ENCODE data around the gene TTLL10. TPM values are rescaled to one million over a fixed set of nuclear protein-coding genes. Genes with fewer than 3 reads are reported as not detected.

TTLL10 gene
- total and polyA plus RNA-seq, 2 experiments from 2014 or later, result not detected

DNA sequence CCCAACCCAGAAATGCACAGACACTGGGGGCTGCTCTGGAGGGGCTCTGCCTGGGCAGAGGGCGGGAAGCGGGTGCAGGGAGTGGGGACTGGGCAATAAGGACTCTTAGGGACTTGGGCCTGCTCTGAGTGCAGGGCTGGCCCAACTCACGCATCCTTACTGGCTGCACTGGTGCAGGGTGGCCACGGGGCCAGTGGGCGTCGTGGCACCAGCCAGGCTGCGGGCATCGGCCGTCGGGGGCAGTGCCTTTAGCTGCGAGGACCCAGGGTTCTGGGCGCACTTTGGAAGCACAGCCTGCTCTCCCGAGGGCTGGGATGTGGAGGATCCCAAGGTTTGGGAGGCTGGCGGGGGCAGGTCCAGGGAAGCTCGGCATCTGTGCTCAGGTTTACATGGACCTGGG is 27.1 kb upstream of the TTLL10 start:
- no peak overlapping the region for H3K9ac ChIP-seq
- in situ Hi-C loops (cut with MboI), result no loop called here
- no peaks in the 10 kb centered on the region for H3K9me2 ChIP-seq (ENCODE audit: insufficient read depth)
- H3K27me3 ChIP-seq (replicated peaks; ENCODE audit: insufficient read depth), result no peaks in the 10 kb centered on the region
- H3K4me3 ChIP-seq, result no peak overlapping the region
- no peaks in the 10 kb centered on the region for H4K20me1 ChIP-seq (ENCODE audit: insufficient read depth)
- DNase-seq, result no peak
- TF ChIP-seq EZH2 (IDR thresholded peaks at IDR 0.05; ENCODE audit: insufficient read depth, poor library complexity, severe bottlenecking) (no peak), EZH2phosphoT487 (IDR thresholded peaks at IDR 0.05; ENCODE audit: insufficient read depth, low read depth) (no peak)
- no peak overlapping the region for H2AFZ ChIP-seq
- H3K4me1 ChIP-seq (ENCODE audit: insufficient read depth), result no peaks in the 10 kb centered on the region
- H3K27ac ChIP-seq, result no peak overlapping the region
- no peaks in the 10 kb centered on the region for H3K9me3 ChIP-seq (ENCODE audit: low read depth)
- WGBS, 2 experiments (ENCODE audit: low coverage in 1 of 2, low lambda C conversion rate in 2 of 2, missing lambda C conversion rate in 2 of 2), result 89 to 90% methylated on average over 9 to 15 of the region's 15 CpGs
- no peak overlapping the region for H3K4me2 ChIP-seq (ENCODE audit: unreplicated experiment)
- no peaks in the 10 kb centered on the region for H3K79me2 ChIP-seq (ENCODE audit: insufficient read depth)
- H3K36me3 ChIP-seq (ENCODE audit: low read depth), result no peaks in the 10 kb centered on the region
- H3F3A ChIP-seq (ENCODE audit: insufficient read depth), result no peaks in the 10 kb centered on the region

- no peaks in the 10 kb centered on the region for H3K9me3 ChIP-seq (ENCODE audit: low read depth)
- H3K9me2 ChIP-seq (ENCODE audit: insufficient read depth), result no peaks in the 10 kb centered on the region
- no peak overlapping the region for H3K9ac ChIP-seq
- WGBS, 2 experiments (ENCODE audit: low coverage in 1 of 2, low lambda C conversion rate in 2 of 2, missing lambda C conversion rate in 2 of 2), result 61 to 66% methylated on average over 13 of the region's 13 CpGs
- no peak overlapping the region for H2AFZ ChIP-seq
- no peak overlapping the region for H3K27ac ChIP-seq
- H4K20me1 ChIP-seq (ENCODE audit: insufficient read depth), result no peaks in the 10 kb centered on the region
- no peak for DNase-seq
- in situ Hi-C loops (cut with MboI), result no loop called here
- H3K4me3 ChIP-seq, result no peak overlapping the region
- H3K36me3 ChIP-seq (ENCODE audit: low read depth), result no peaks in the 10 kb centered on the region
- no peak overlapping the region for H3K4me2 ChIP-seq (ENCODE audit: unreplicated experiment)
- TF ChIP-seq EZH2 (IDR thresholded peaks at IDR 0.05; ENCODE audit: insufficient read depth, poor library complexity, severe bottlenecking), result no peak
- TF ChIP-seq EZH2phosphoT487 (IDR thresholded peaks at IDR 0.05; ENCODE audit: insufficient read depth, low read depth), result no peak
- no peaks in the 10 kb centered on the region for H3K27me3 ChIP-seq (replicated peaks; ENCODE audit: insufficient read depth)
- no peaks in the 10 kb centered on the region for H3K4me1 ChIP-seq (ENCODE audit: insufficient read depth)
- H3F3A ChIP-seq (ENCODE audit: insufficient read depth), result peaks cover 11% of the 10 kb centered on the region
- no peaks in the 10 kb centered on the region for H3K79me2 ChIP-seq (ENCODE audit: insufficient read depth)
These were observed 25.6 kb upstream of the TTLL10 start for GRCh38 chr1:1148061-1148460.

DNA sequence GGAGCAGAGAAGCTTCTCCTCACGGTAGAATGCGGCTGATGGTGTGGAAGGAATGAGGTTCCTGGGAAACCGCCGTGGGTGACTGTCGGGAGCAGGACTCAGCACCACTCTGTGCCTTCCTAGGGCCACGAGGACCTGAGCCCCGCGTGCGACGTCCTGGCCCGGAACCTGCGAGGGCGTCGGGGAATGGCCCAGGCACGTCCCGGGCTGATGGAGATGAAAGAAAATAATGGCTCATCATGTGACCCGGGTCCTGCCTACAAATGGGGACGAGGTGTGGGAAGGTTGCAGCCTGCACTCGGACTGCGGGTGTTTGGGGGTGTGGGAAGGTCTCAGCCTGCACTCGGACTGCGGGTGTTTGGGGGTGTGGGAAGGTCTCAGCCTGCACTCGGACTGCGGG is 25.1 kb upstream of the TTLL10 start:
- H3K27ac ChIP-seq, result no peak overlapping the region
- no peaks in the 10 kb centered on the region for H3K79me2 ChIP-seq (ENCODE audit: insufficient read depth)
- TF ChIP-seq EZH2 (IDR thresholded peaks at IDR 0.05; ENCODE audit: insufficient read depth, poor library complexity, severe bottlenecking) (no peak), EZH2phosphoT487 (IDR thresholded peaks at IDR 0.05; ENCODE audit: insufficient read depth, low read depth) (no peak)
- H3K4me2 ChIP-seq (ENCODE audit: unreplicated experiment), result no peak overlapping the region
- no peaks in the 10 kb centered on the region for H3K9me2 ChIP-seq (ENCODE audit: insufficient read depth)
- WGBS, 2 experiments (ENCODE audit: low coverage in 1 of 2, low lambda C conversion rate in 2 of 2, missing lambda C conversion rate in 2 of 2), result 70 to 74% methylated on average over 23 to 24 of the region's 24 CpGs
- no peaks in the 10 kb centered on the region for H3K4me1 ChIP-seq (ENCODE audit: insufficient read depth)
- peaks cover 11% of the 10 kb centered on the region for H3F3A ChIP-seq (ENCODE audit: insufficient read depth)
- H3K36me3 ChIP-seq (ENCODE audit: low read depth), result no peaks in the 10 kb centered on the region
- H3K4me3 ChIP-seq, result no peak overlapping the region
- H2AFZ ChIP-seq, result no peak overlapping the region
- in situ Hi-C loops (cut with MboI), result no loop called here
- H3K9me3 ChIP-seq (ENCODE audit: low read depth), result no peaks in the 10 kb centered on the region
- H3K27me3 ChIP-seq (replicated peaks; ENCODE audit: insufficient read depth), result no peaks in the 10 kb centered on the region
- H3K9ac ChIP-seq, result no peak overlapping the region
- DNase-seq, result no peak
- no peaks in the 10 kb centered on the region for H4K20me1 ChIP-seq (ENCODE audit: insufficient read depth)

GRCh38 chr1:1149416-1149815 is 24.3 kb upstream of the TTLL10 start:
- H3K36me3 ChIP-seq (ENCODE audit: low read depth), result no peaks in the 10 kb centered on the region
- H3K9me2 ChIP-seq (ENCODE audit: insufficient read depth), result no peaks in the 10 kb centered on the region
- DNase-seq, result no peak
- H4K20me1 ChIP-seq (ENCODE audit: insufficient read depth), result no peaks in the 10 kb centered on the region
- no peak overlapping the region for H3K27ac ChIP-seq
- H3F3A ChIP-seq (ENCODE audit: insufficient read depth), result peaks cover 17% of the 10 kb centered on the region
- H3K4me1 ChIP-seq (ENCODE audit: insufficient read depth), result no peaks in the 10 kb centered on the region
- H3K79me2 ChIP-seq (ENCODE audit: insufficient read depth), result no peaks in the 10 kb centered on the region
- in situ Hi-C loops (cut with MboI), result no loop called here
- no peaks in the 10 kb centered on the region for H3K27me3 ChIP-seq (replicated peaks; ENCODE audit: insufficient read depth)
- 58 to 64% methylated on average over 4 to 15 of the region's 15 CpGs for WGBS, 2 experiments (ENCODE audit: low coverage in 1 of 2, low lambda C conversion rate in 2 of 2, missing lambda C conversion rate in 2 of 2)
- H3K9ac ChIP-seq, result no peak overlapping the region
- H3K4me2 ChIP-seq (ENCODE audit: unreplicated experiment), result no peak overlapping the region
- no peak overlapping the region for H3K4me3 ChIP-seq
- no peaks in the 10 kb centered on the region for H3K9me3 ChIP-seq (ENCODE audit: low read depth)
- no peak for TF ChIP-seq EZH2phosphoT487 (IDR thresholded peaks at IDR 0.05; ENCODE audit: insufficient read depth, low read depth)
- TF ChIP-seq EZH2 (IDR thresholded peaks at IDR 0.05; ENCODE audit: insufficient read depth, poor library complexity, severe bottlenecking), result no peak
- H2AFZ ChIP-seq, result no peak overlapping the region

DNA sequence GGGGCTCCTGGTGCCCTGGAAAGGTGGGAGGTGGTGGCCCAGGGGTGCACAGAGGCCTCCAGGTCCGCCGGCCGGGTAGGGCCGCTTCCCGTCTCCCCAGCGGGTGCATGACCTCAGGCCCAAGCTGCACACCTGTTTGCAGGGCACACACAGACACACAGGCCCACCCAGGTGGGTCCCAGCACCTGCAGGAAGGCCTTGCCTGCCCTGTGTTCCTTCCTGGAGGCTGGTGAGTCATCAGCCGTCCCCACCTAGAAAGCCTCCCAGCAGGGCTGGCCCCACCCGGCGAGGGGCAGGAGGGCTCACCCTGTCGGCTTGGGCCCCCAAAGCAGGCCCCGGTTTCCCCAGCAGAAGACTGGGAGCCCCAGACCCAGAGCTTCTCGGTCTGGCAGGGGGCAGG is 23.6 kb upstream of the TTLL10 start:
- 75 to 77% methylated on average over 12 of the region's 12 CpGs for WGBS, 2 experiments (ENCODE audit: low coverage in 1 of 2, low lambda C conversion rate in 2 of 2, missing lambda C conversion rate in 2 of 2)
- in situ Hi-C loops (cut with MboI), result no loop called here
- no peaks in the 10 kb centered on the region for H3K79me2 ChIP-seq (ENCODE audit: insufficient read depth)

More for the DNA sequence above, 23.6 kb upstream of the TTLL10 start:
- no peak for TF ChIP-seq EZH2phosphoT487 (IDR thresholded peaks at IDR 0.05; ENCODE audit: insufficient read depth, low read depth)
- TF ChIP-seq EZH2 (IDR thresholded peaks at IDR 0.05; ENCODE audit: insufficient read depth, poor library complexity, severe bottlenecking), result no peak
- H3K27ac ChIP-seq, result no peak overlapping the region
- H4K20me1 ChIP-seq (ENCODE audit: insufficient read depth), result no peaks in the 10 kb centered on the region
- H3K4me1 ChIP-seq (ENCODE audit: insufficient read depth), result no peaks in the 10 kb centered on the region
- peaks cover 17% of the 10 kb centered on the region for H3F3A ChIP-seq (ENCODE audit: insufficient read depth)
- no peak overlapping the region for H3K4me2 ChIP-seq (ENCODE audit: unreplicated experiment)
- H2AFZ ChIP-seq, result no peak overlapping the region
- H3K27me3 ChIP-seq (replicated peaks; ENCODE audit: insufficient read depth), result no peaks in the 10 kb centered on the region
- no peak for DNase-seq
- H3K36me3 ChIP-seq (ENCODE audit: low read depth), result no peaks in the 10 kb centered on the region
- H3K9me2 ChIP-seq (ENCODE audit: insufficient read depth), result no peaks in the 10 kb centered on the region
- no peak overlapping the region for H3K9ac ChIP-seq
- no peaks in the 10 kb centered on the region for H3K9me3 ChIP-seq (ENCODE audit: low read depth)
- no peak overlapping the region for H3K4me3 ChIP-seq

Data from GM23248 (cell line).